Activated CD4-positive, alpha-beta T cell treated with anti-CD3 and anti-CD28 coated beads for 36 hours (primary cell): ENCODE measurements around the gene PADI1. TPM values are rescaled to one million over a fixed set of nuclear protein-coding genes. Genes with fewer than 3 reads are reported as not detected.

ENCODE experiments used
- ATAC-seq: fragments of 200-7000 bp; cut with Tn5 transposase; one replicate; pipeline ENCODE4 v1.10.0; 2021; ENCODE audit warnings: mild to moderate bottlenecking, moderate library complexity
- CTCF ChIA-PET: fragments of 350-600 bp; sonication (Branson Sonifier 250); formaldehyde crosslinking; loops from one replicate; lab custom pipeline; 2021; ENCODE audit warnings: antibody characterized with exemption; lab: Charles Lee
- POLR2A ChIA-PET: fragments of 350-600 bp; sonication (Branson Sonifier 250); formaldehyde crosslinking; loops from one replicate; lab custom pipeline; 2021; ENCODE audit warnings: antibody characterized with exemption, inconsistent platforms; lab: Charles Lee
- DNase-seq: peaks from one replicate; pipeline ENCODE4 v3.0.0-alpha.2; 2020
- H3K27ac Mint-ChIP-seq: one replicate; pipeline ENCODE4 v1.8.0; 2021; ENCODE audit warnings: mixed read lengths
- H3K27me3 Mint-ChIP-seq: one replicate; pipeline ENCODE4 v1.8.0; 2021; ENCODE audit warnings: mixed read lengths
- H3K36me3 Mint-ChIP-seq: one replicate; pipeline ENCODE4 v1.8.0; 2021; ENCODE audit warnings: low read depth, mixed read lengths
- H3K4me1 Mint-ChIP-seq: one replicate; pipeline ENCODE4 v1.8.0; 2021; ENCODE audit warnings: mixed read lengths
- H3K4me3 Mint-ChIP-seq: one replicate; pipeline ENCODE4 v1.8.0; 2021; ENCODE audit warnings: mild to moderate bottlenecking, moderate library complexity, mixed read lengths
- H3K9me3 Mint-ChIP-seq: one replicate; pipeline ENCODE4 v1.8.0; 2021; ENCODE audit warnings: low read depth, mixed read lengths
- intact Hi-C, 2 experiments: fragments of 100-400 bp; cut with DNase I in 1 of 2; cut with micrococcal nuclease in 1 of 2; formaldehyde crosslinking; loops; one replicate each; pipeline versions ENCODE4 v1.14.2 to v1.15.1; 2022 to 2024; cut with DNase I, micrococcal nuclease
- total RNA-seq, 2 experiments: library from RNA; stranded (reverse); gene quantifications; one replicate each; pipeline ENCODE4 v1.2.3, GENCODE V29; 2021

PADI1 gene
- total RNA-seq, 2 experiments from 2014 or later: not detected

DNA sequence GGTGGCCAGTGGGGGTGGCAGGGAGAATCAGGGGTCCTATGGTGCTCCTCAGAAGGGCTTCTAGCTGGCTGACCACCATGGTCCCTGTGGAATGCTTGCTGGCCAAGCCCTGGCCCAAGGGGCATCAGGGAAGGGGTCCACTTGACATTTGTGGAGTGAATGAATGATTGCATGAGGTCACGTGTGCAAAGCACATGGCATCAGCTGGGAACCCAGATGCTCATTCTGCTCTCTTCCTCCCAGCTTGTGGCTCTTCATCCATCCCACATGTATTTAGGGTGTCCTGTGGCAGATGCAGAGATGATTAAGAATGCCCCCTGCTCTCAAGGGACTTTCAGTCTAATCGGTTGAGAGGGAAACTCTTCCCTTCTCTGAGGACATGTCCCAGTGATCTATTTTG, 76.0 kb downstream of the PADI1 start:
- no peaks in the 10 kb centered on the region for H3K36me3 Mint-ChIP-seq
- ChIA-PET POLR2A (no interaction called here), CTCF (no interaction called here)
- peaks cover 11% of the 10 kb centered on the region for H3K27me3 Mint-ChIP-seq
- ATAC-seq (no peak), DNase-seq (no peak)
- intact Hi-C loops: no loop called here
- no peaks in the 10 kb centered on the region for H3K9me3 Mint-ChIP-seq
- H3K27ac Mint-ChIP-seq: no peak overlapping the region
- H3K4me3 Mint-ChIP-seq: no peak overlapping the region
- H3K4me1 Mint-ChIP-seq: no peaks in the 10 kb centered on the region

DNA sequence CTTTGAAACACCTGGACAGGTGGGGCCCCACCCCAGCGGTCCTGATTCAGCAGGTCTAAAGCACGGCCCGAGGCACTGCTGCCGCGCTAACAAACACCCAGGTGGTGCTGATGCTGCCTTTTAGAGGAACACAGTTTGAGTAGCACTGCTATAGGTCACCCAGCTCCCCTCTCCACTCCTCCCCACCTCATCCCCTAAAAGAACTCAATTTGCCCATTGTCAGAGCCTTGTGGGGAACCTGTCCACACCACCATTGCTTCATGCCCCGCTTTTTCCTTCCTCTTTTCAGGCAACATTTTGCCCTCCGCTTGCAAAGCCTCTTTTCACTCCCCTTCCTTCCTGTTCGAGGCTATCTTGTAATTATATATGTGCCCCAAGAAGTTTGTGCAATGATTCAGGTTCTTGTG, 76.8 kb downstream of the PADI1 start:
- POLR2A ChIA-PET: no interaction called here
- Mint-ChIP-seq H3K36me3 (no peaks in the 10 kb centered on the region), H3K4me1 (no peaks in the 10 kb centered on the region), H3K27ac (no peak overlapping the region), H3K27me3 (peaks cover 11% of the 10 kb centered on the region), H3K9me3 (no peaks in the 10 kb centered on the region), H3K4me3 (no peak overlapping the region)
- CTCF ChIA-PET: interaction anchor here (0.9 kb wide), 1 partner anchor 117 kb away, joined by 3 read pairs; no protein-coding TSS in a partner anchor
- intact Hi-C loops: no loop called here
- ATAC-seq (no peak), DNase-seq (no peak)

DNA sequence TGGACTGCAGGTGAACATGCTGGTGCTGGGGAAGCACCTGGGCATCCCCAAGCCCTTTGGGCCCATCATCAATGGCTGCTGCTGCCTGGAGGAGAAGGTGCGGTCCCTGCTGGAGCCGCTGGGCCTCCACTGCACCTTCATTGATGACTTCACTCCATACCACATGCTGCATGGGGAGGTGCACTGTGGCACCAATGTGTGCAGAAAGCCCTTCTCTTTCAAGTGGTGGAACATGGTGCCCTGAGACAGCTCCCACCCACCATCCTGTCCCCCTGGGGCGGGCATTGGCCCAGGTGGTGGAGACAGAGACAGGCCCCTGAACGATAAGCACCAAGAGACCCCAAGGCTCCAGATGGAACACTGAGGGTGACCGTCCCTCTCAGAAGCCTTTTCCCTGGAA, 77.9 kb downstream of the PADI1 start:
- Mint-ChIP-seq H3K4me1 (no peaks in the 10 kb centered on the region), H3K27ac (no peak overlapping the region), H3K27me3 (peaks cover 11% of the 10 kb centered on the region), H3K36me3 (no peaks in the 10 kb centered on the region), H3K9me3 (no peaks in the 10 kb centered on the region), H3K4me3 (no peak overlapping the region)
- CTCF ChIA-PET: no interaction called here
- POLR2A ChIA-PET: no interaction called here
- intact Hi-C loops: no loop called here
- DNase-seq (no peak), ATAC-seq (no peak)

DNA sequence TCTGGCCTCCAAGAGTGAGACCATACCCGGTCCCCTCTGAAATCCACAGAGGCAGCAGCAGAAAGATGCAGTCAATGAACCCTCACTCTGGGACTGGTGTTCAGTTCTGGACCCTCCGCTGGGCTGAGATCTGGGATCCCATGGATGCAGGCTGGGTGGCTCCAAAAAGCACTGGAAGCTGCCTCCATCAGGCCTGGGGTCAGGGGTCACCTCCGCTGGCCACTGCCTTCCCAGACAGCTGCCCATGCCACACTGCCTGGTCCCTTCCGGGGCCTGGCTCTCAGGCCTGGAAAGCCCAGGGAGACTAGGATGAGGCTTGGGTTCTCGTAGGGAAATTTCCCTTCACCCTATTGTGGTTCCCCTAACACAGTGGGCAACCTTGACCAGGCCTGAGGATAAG, 81.7 kb downstream of the PADI1 start:
- H3K9me3 Mint-ChIP-seq: no peaks in the 10 kb centered on the region

DNA sequence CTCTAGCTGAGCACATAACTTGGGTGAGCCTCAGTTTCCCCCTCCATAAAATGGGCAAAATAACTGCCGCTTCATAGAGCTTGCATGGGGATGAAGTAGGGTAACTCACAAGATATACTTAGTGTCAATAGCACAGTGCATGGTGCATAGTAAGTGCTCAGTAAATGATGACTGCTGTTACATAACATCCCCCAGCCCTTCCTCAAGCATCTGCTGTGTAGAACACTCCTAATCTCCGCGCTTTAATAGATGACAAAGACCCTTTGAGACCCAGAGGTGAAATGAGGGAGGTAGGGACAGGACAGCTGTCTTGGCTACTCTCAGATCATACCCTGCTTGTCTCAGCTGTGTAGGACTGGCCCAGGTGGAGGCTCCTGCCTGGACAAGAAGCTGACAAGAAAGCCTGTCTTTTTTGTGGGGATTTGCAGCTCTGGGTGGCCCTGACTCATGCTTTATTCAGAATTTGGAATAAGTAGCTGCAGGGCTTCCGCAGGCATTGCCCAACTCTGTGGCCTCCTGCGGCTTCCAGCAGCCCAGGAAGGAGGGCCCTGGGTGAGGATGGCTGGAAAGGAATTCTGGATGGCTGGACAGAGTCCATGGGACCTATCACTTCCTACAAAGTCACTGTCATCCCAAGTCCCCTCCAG, 82.3 kb downstream of the PADI1 start:
- intact Hi-C loops: no loop called here
- no peak for ATAC-seq
- peaks cover 3% of the 10 kb centered on the region for H3K27me3 Mint-ChIP-seq
- ChIA-PET CTCF (interaction anchor here (1.5 kb wide), 1 partner anchor 13 kb away, joined by 4 read pairs; no protein-coding TSS in a partner anchor), POLR2A (no interaction called here)
- DNase-seq: no peak
- no peaks in the 10 kb centered on the region for H3K9me3 Mint-ChIP-seq
- no peaks in the 10 kb centered on the region for H3K36me3 Mint-ChIP-seq
- no peak overlapping the region for H3K27ac Mint-ChIP-seq
- no peaks in the 10 kb centered on the region for H3K4me1 Mint-ChIP-seq
- no peak overlapping the region for H3K4me3 Mint-ChIP-seq

More for the DNA sequence above, 81.7 kb downstream of the PADI1 start:
- Mint-ChIP-seq H3K27me3 (peaks cover 8% of the 10 kb centered on the region), H3K36me3 (no peaks in the 10 kb centered on the region), H3K27ac (no peak overlapping the region), H3K4me3 (no peak overlapping the region), H3K4me1 (no peaks in the 10 kb centered on the region)
- intact Hi-C loops: no loop called here
- ATAC-seq (no peak), DNase-seq (no peak)
- POLR2A ChIA-PET: no interaction called here
- CTCF ChIA-PET: interaction anchor here (1.5 kb wide), 1 partner anchor 13 kb away, joined by 4 read pairs; no protein-coding TSS in a partner anchor

DNA sequence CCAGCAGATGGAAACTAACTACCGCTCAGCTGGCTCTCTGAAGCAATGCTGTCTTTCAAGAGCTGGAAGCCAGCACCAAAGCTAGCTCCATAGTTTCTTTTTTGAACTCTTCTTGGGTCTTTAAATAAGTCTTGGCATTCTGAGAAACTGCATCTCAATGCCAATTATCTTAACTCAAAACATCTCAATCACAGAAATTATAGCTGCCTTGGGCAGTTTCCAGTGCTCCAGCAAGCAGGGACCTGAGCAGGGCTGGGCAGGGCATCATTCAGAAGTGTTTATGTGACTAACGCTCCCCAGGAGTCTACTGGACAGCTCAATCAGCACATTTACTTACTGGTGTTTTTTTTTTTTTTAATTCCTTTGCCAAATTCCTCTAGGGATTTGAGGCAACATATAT, 84.8 kb downstream of the PADI1 start:
- Mint-ChIP-seq H3K9me3 (no peaks in the 10 kb centered on the region), H3K36me3 (no peaks in the 10 kb centered on the region), H3K27ac (no peak overlapping the region), H3K27me3 (peaks cover 9% of the 10 kb centered on the region), H3K4me3 (no peak overlapping the region), H3K4me1 (no peaks in the 10 kb centered on the region)
- intact Hi-C loops: no loop called here
- POLR2A ChIA-PET: no interaction called here
- ATAC-seq (no peak), DNase-seq (no peak)
- CTCF ChIA-PET: interaction anchor here (0.6 kb wide), 1 partner anchor 964 kb away, joined by 3 read pairs; no protein-coding TSS in a partner anchor

DNA sequence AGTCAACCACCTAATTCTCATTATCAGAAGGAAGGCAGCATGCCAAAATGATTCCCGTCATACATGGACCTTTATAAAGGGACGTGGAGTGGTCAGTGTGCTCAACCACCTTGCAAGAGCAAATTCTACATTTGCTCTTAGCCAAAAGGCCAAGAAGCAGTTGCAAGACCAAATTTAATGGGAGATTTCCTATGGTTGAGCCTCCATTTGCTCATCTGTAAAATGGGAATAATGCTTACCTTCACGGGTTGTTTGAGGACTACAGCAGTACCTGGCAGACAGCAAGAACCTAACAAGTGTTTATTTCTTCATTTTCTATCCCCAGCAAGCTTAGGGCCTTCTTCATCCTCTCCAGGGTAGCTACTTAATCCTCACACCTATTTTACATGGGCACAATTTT, 85.6 kb downstream of the PADI1 start:
- CTCF ChIA-PET: interaction anchor here (0.6 kb wide), 1 partner anchor 1442 kb away, joined by 3 read pairs; no protein-coding TSS in a partner anchor

DNA sequence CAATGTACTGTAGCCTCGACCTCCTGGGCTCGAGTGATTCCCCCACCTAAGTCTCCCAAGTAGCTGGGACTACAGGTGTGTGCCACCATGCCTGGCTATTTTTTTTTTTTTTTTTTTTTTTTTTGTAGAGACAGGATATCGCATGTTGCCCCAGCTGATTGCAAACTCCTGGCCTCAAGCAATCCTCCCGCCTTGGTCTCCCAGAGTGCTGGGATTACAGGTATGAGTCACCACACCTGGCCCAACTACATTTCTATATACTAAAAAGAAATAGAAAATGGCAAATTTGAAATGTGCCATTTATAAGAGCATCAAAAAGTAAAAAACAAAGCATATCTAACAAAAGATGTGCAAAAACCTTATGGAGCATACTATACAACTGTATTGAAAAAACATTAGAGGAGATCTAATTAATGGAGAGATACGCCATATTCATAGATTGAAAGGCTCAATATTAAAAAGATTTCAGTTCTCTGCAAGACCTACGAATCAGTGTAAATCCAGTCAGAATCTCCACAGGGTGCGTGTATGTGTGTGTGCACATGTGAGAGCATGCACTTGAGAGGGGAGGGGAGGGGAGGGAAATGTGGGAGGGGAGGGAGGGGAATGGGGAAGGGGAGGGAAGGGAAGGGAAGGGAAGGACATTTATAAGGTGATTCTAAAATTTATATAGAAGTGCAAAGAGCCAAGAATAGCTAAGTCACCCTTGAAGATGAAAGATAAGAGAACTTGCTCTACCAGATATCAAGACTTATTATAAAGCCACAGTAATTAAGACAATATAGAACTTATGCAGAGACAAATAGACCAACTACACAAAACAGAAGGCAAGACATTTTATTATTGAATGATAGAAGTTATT, 87.6 kb downstream of the PADI1 start:
- H3K27me3 Mint-ChIP-seq: peaks cover 13% of the 10 kb centered on the region
- no peaks in the 10 kb centered on the region for H3K36me3 Mint-ChIP-seq
- H3K27ac Mint-ChIP-seq: no peak overlapping the region
- no peak overlapping the region for H3K4me3 Mint-ChIP-seq
- CTCF ChIA-PET: no interaction called here
- no peaks in the 10 kb centered on the region for H3K4me1 Mint-ChIP-seq
- POLR2A ChIA-PET: no interaction called here
- DNase-seq (no peak), ATAC-seq (no peak)
- intact Hi-C loops: no loop called here
- H3K9me3 Mint-ChIP-seq: no peaks in the 10 kb centered on the region

More for the DNA sequence above, 85.6 kb downstream of the PADI1 start:
- H3K27ac Mint-ChIP-seq: no peak overlapping the region
- H3K4me1 Mint-ChIP-seq: no peaks in the 10 kb centered on the region
- no peaks in the 10 kb centered on the region for H3K36me3 Mint-ChIP-seq
- H3K9me3 Mint-ChIP-seq: no peaks in the 10 kb centered on the region
- peaks cover 10% of the 10 kb centered on the region for H3K27me3 Mint-ChIP-seq
- intact Hi-C loops: no loop called here
- DNase-seq (no peak), ATAC-seq (no peak)
- POLR2A ChIA-PET: no interaction called here
- H3K4me3 Mint-ChIP-seq: no peak overlapping the region

DNA sequence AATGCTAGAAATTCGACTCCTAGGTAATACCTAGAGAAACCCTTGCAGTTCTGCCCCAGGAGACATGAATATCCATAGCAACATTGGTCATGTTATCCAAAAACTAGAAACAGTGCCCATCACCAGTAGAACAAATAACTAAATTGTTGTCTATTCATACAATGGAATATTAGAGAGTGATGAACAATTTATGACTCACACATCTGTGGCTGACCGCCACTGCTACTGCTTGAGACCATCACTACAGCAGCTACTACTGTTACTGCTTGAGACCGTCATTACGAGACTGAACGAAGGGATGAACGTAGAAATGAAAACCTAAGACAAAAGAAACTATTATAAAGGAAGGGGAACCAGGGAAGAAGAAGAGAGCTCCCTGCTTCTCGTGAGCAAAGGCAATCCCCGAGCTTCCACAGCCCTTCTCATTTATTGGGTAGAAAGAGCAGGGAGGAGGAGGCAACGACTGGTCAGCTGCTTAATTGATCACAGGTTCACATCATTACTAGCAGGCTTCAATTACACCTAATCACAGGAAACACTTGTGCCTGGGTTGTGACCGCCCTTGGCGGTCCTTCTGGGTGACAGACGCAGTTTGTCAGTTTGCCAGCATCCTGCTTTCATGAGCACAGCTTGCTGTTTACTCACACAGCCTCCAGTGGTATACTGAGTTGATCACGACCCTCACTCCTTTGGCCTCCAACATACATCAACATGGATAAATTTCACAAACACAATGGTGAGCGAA, 88.9 kb downstream of the PADI1 start:
- POLR2A ChIA-PET: no interaction called here
- Mint-ChIP-seq H3K27ac (no peak overlapping the region), H3K36me3 (no peaks in the 10 kb centered on the region), H3K27me3 (peaks cover 13% of the 10 kb centered on the region), H3K4me1 (no peaks in the 10 kb centered on the region), H3K9me3 (no peaks in the 10 kb centered on the region), H3K4me3 (no peak overlapping the region)
- CTCF ChIA-PET: interaction anchor here (0.6 kb wide), 1 partner anchor 22 kb away, joined by 4 read pairs; no protein-coding TSS in a partner anchor
- no peak for DNase-seq
- ATAC-seq: no peak
- intact Hi-C loops: no loop called here

DNA sequence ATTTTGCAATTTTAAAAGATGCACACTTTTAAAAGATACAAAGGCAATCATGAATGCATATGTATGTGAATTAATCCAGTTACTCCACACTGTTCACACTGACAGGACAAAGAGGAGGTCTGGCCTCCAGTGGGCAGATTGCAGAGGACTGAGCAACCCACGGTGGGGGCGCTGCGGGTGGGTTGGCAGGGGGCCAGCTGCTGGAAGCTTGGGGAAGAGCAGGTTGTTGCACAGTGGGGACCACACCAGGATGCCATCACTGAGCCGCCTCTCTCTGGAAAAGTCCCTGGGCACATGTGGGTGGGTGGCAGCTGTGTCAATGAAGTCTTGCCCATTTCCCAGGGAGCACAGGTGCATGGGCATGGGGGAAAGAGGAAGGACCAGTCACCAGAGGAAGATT, 90.4 kb downstream of the PADI1 start:
- no peak for ATAC-seq
- no peaks in the 10 kb centered on the region for H3K9me3 Mint-ChIP-seq
- no peaks in the 10 kb centered on the region for H3K4me1 Mint-ChIP-seq
- H3K27me3 Mint-ChIP-seq: peaks cover 14% of the 10 kb centered on the region
- no peak overlapping the region for H3K4me3 Mint-ChIP-seq
- no peaks in the 10 kb centered on the region for H3K36me3 Mint-ChIP-seq
- POLR2A ChIA-PET: interaction anchor here (0.5 kb wide), 1 partner anchor 17 kb away, joined by 4 read pairs; no protein-coding TSS in a partner anchor
- DNase-seq: no peak
- CTCF ChIA-PET: no interaction called here
- no peak overlapping the region for H3K27ac Mint-ChIP-seq
- intact Hi-C loops: no loop called here
